GM15510 (cell line): Measurements from ENCODE around the gene GNAS-AS1.

Source experiments
- POLR2A ChIP-seq: IDR thresholded peaks from 3 replicates; pipeline ENCODE4 v1.6.1; 2011; ENCODE audit warnings: borderline replicate concordance; ENCODE audit not compliant: insufficient read length; ENCODE audit errors: extremely low read depth

Gene GNAS-AS1

DNA sequence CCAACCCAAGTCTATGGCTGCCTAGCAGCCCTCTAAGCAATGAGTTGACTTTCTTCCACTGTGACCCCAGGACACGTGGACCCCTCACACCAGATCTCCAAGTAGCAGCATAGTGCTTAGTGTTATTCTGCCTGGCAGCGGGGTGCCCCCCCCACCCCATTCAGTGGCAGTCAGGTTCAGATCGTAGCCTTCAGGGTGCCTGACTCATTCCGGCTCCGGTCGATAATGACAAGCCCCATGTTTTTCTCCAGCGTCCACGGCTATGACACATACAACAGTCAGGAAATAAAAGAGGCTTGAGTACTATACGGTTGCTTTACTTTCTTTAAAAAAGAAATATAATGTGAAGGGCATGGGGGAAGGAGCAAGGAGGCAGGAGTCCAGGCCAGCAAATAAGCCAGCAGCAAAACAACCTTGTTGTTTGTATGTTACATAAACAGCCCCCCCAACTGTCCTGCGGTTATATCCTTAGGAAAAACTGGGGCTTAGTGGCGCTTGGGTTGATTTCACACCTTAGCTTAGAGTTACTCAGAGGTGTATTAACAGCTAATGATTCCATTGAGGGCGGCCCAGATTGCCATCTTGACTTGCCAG, 24.9 kb upstream of the GNAS-AS1 start:
- no peak for TF ChIP-seq POLR2A

DNA sequence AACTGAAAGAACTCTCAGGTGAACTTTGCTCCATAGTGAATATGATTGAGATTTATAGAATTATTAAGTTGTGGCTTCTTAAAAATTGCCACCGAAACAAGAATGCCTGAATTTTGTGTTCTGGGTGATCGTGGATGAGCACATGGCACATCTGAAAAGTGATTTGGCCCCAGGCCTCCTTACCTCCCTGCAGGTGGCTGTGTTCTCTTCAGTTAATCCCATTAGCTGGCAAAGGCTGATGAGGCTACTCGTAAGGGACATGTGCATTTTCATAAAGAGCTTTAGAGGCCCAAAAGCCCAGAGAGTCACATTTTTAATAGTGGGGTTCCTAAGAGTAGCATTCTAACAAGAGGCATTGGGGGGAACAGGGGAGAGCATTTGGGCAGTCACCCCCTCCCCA, 24.4 kb upstream of the GNAS-AS1 start:
- TF ChIP-seq POLR2A = no peak

DNA sequence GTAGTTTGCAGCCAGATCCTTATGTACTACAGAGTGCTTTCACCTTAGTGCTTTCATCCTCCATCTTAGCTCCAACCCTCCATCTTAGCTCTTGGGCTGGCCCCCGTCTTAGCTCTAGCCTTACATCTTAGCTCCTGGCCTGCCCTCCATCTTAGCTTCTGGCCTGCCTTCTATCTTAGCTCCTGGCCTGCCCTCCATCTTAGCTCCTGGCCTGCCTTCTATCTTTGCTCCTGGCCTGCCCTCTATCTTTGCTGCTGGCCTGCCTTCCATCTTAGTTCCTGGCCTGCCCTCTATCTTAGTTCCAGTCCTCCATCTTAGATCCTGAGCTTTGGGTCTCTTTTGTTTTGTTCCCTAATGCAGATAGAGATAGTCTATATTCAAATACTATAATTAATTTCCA, 23.8 kb upstream of the GNAS-AS1 start:
- no peak for TF ChIP-seq POLR2A

DNA sequence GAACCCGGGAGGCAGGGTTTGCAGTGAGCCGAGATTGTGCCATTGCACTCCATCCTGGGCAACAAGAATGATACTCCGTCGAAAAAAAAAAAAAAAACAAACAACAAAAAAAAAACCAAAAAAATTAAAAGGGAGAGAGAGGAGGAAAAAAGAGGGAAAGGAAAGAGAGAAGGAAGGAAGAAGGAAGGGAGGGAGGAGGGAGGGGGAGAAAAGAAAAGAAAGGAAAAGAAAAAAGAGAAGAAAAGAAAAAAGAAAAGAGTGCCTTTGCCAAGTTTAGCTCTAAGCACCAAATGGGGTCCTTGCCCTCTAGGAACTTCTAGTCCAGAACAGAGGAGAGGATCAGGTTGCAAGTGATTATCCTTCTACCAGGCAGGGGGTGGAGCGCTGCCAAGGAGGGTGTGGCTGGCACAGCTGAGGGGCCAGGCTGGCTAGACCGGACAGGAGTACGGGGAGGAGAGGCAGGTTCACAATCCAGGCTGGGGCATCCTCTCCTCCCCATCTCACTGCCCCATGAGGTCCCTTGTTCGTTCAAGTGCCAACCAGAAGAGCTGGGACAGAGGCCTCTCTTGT, 20.9 kb upstream of the GNAS-AS1 start:
- no peak for TF ChIP-seq POLR2A

DNA sequence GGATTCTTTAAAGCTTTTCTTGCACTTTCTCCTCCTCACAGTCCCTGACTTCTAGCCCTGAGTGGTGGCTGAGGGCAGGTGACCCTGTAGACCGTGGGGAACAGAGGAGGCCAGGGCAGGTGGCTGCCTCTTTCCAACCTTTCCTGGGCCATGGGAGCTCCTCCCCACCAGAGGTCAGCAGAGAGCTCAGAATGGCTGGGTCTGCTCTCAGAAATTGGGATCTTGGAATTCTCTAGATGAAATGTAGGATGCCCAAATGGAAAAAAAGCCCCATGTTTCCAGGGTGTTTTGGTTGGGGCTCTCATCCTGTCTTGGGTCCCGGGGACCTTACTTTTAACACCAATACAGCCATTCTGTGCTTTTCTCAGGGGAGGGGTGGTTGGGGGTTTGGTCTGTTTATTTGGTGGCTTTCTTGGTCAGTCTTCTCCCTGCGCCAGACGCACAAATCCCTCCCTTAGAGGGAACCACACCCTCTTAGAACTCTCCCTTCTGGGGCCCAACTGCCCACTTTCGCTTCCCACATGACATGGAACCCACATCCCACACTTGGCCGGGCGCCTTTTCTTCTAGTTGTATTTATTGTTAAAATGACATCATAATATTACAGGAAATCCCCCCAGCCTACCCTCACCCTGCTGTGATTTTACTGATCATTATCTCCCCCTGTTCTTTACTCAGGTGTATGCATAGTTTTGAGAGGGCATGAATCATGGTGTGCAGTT, 19.8 kb upstream of the GNAS-AS1 start:
- no peak for TF ChIP-seq POLR2A

DNA sequence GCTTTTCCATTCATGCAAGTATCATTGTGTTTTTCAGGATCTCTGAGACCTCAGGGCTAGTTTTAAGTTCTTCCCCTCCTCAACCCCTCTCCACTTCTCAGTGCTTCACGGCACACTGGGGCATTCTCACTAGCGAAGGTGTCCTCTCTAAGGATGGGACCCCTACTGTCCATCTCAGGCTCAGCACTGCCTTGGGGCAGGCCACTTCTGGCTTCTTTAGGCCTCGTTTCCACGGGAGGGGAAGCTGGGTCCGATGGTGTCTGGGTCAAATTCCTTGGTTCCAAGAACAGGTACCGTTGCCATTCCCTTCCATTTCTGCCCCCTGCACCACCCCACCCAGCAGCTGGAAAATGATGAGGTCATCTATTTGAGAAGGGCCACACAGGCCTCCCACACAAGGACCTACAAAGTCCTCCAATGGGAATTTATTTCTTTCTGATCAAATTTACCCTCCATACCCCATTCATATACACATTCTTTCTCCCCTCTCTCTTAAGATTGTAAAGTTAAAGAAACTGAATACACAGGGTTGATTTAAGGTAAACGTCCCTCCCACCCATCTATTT, 19.0 kb upstream of the GNAS-AS1 start:
- no peak for TF ChIP-seq POLR2A

DNA sequence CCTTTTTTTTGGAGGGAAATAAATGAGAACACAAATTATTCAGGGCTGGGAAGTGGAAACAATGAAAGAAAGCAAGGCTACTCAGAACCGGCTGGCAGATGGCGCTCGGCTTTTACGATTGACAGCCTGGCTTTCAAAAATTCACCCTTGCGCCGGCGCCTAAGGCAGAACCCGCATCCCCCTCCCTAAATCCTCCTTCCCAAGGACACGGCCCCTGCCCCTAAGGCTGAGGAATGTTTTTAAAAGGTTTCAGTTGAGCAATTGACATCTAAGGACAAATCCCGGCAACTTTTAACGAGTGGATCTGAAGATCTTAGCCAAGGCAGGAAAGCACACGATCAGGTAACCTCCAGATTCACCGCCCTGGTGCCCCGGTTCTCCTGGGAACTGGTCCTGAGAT, 18.1 kb upstream of the GNAS-AS1 start:
- no peak for TF ChIP-seq POLR2A

DNA sequence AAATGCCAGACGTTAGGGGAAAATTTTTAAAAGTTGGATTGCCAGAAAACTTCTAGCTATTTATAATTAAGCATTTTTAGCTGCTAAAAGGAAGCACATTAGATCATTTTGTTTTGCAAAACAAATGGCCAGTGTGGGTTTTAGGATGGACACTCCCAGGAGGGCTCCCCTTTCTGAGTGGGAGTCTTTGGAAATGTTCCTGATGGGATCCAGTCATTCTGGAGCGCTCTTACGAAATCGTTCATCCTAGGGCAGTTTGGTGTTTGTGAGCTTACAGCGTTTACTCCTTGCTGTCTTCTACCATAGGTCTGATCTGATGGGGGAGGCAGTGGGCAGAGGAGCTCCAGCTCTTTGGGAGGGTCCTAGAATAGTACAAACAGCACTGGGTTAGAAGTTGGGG, 16.5 kb upstream of the GNAS-AS1 start:
- no peak for TF ChIP-seq POLR2A

DNA sequence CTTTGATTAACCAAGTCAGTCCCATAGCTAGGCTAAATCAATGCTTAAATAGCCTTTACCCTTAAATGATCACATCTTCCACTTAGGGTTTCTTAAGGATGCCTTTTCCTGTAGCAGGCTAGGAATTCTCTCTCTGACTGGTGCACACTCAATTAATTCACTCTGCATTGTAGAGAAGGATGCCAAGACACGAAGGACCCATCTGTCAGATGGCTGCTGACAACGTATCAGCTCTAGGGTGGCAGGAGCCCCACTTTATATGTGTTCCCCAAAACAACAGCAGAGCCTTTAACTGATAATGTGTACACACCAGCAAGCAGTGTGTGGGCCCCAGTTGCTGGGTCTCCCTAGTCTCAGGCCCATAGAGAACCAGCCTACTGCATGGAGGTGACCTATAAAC, 15.1 kb upstream of the GNAS-AS1 start:
- no peak for TF ChIP-seq POLR2A

DNA sequence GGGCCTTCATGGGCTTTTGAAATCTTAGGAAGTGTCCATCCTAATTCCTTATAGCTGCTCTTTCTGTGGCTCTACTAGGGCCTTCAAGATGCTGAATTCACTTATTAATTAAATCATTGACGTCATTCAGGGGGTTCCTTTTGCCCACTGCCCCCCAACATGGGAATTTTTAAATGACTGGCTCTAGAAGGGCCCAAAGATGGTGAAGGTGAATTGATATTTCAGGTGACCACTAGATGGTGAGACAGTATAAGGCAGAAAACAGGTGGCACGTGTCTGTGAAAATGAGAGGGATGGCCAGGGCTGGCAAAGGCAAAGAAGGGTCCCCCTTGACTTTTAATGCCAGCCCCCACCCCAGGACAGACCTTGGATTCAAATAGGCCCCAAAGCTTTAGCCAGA, 13.6 kb upstream of the GNAS-AS1 start:
- no peak for TF ChIP-seq POLR2A

DNA sequence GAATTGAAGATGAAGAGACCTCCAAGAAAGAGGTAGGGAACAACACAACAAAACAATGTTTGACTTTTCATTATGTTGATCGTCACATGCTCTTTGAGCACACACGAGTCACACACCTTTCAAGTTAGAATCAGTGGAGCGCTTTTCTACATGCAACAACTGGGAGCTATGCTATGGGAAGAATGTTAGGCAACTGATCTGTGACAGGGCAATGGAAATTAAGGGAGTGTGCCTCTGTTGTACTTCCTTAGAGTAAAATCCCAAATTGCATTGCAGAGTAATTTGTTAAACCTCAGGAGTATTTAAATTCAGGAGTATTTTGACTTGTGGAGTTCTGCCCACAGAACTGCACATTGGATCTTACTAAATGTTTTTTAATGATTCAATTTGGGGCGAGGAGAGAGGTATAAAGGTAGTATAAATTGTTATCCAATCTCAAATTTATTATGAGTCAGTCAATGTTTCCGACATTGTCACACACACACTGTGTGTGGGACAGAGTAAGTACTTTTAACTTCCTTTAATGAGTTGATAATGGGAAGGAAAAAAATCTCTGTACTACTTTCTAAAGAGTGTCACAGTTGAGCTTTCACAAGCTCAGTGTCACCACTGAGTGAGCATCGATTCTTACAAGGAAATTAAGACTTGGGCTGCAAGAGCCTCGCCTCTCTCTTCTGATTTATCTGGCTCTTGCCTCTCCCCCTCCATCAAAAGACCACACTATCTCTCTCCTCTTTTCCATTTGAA, 12.5 kb upstream of the GNAS-AS1 start:
- TF ChIP-seq POLR2A = no peak

DNA sequence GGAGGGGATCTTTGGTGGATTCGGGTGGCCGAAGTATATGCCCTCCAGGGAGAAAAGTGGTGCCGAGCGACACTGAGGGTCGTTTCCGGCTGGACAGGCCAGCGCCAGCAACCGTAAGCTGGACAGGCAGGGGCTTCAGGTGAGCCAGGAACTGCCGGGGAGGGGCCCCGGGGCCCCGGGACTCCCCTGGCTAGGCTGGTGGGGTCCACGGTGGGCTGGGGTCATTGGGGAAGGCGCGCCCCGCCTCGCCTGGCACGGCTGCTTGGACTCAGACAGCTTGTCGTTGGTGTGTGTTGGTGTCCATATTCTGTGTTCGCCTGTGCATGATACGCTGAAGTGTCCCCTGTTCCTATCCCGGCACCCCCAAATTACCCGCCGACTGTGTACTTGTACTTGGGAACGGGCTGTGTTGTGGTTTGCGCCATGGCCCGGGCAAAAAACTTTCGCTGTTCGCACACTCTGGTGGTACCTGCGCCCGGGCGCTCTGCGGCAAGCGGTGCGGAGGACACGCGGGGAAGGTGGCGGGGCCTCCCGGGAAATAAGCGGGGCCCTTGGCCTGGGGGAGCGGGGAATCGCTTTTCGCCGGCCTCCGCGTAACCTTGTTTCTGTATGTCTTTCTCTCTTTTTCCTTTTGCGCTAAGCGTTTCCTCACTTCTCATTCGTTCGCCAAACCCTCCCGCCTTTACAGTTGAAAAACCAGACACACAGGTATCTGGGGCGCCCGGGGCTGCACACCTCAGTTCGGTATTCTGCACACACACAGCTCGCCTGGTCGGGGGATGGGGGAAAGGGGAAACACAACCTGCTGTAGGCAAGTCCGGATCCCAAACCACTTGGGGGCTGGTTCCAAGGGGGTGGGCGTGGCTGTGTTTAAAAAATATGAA, 5.0 kb upstream of the GNAS-AS1 start:
- no peak for TF ChIP-seq POLR2A

DNA sequence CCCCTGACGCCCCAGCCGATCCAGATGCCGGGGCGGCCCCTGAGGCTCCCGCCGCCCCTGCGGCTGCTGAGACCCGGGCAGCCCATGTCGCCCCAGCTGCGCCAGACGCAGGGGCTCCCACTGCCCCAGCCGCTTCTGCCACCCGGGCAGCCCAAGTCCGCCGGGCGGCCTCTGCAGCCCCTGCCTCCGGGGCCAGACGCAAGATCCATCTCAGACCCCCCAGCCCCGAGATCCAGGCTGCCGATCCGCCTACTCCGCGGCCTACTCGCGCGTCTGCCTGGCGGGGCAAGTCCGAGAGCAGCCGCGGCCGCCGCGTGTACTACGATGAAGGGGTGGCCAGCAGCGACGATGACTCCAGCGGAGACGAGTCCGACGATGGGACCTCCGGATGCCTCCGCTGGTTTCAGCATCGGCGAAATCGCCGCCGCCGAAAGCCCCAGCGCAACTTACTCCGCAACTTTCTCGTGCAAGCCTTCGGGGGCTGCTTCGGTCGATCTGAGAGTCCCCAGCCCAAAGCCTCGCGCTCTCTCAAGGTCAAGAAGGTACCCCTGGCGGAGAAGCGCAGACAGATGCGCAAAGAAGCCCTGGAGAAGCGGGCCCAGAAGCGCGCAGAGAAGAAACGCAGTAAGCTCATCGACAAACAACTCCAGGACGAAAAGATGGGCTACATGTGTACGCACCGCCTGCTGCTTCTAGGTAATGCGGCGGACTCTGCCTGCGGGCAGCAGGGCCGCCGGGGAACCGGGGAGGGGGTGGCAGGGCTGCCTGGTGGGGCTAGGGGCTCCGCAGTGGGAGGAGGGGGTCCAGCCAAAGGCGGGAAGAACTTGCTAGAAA, 4.2 kb upstream of the GNAS-AS1 start:
- TF ChIP-seq POLR2A = no peak
